ENCODE results near the gene CROCC2. TPM values are rescaled to one million over a fixed set of nuclear protein-coding genes. Genes with fewer than 3 reads are reported as not detected.

The CROCC2 gene
- total RNA-seq, 2 experiments from 2014 or later: not detected

DNA sequence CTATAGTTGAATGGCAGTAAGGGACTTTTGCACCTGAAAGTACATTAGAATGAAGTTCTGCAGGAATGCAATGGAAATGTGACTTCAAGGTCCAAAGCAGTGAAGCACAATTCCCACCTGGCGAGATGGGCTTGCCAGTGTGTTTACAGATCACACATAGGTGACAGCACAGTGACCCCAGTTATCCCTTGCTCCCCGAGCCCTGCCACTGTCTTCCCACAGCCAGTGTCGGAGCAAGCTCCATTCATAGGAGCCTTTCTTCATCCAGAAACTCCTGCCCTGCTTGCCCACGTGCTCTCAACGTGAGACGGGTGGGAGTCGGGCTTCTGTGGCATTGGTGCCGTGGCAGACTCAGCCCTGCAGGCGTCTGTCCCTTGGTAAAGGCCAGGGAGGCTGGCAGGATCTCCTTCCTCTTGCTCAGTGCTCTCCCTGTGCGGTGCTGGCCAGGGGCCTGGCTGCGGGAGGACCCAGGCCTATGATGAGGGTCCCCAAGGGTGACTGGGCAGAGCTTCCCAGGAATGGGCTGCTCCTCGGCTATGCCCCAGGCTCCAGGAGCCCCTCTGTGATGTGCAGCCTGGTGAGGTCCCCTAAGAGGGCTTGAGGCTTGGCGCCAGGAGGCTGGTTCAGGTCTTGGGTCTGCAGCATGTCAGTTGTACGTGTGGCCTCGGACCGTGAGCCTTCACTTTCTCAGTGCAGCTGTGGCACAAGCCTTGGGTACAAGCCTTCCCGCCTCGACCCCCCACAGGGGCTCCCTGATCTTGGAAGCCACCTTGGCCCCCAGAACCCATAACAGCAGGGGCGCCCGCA, 132.4 kb downstream of the CROCC2 start:
- ATAC-seq: no peak
- Mint-ChIP-seq H3K9me3 (no peaks in the 10 kb centered on the region), H3K4me1 (ENCODE audit: low read depth) (peaks cover 12% of the 10 kb centered on the region), H3K27ac (no peak overlapping the region), H3K4me3 (no peak overlapping the region), H3K36me3 (ENCODE audit: low read depth) (no peaks in the 10 kb centered on the region), H3K27me3 (no peaks in the 10 kb centered on the region)
- TF ChIP-seq, protein P1, sequence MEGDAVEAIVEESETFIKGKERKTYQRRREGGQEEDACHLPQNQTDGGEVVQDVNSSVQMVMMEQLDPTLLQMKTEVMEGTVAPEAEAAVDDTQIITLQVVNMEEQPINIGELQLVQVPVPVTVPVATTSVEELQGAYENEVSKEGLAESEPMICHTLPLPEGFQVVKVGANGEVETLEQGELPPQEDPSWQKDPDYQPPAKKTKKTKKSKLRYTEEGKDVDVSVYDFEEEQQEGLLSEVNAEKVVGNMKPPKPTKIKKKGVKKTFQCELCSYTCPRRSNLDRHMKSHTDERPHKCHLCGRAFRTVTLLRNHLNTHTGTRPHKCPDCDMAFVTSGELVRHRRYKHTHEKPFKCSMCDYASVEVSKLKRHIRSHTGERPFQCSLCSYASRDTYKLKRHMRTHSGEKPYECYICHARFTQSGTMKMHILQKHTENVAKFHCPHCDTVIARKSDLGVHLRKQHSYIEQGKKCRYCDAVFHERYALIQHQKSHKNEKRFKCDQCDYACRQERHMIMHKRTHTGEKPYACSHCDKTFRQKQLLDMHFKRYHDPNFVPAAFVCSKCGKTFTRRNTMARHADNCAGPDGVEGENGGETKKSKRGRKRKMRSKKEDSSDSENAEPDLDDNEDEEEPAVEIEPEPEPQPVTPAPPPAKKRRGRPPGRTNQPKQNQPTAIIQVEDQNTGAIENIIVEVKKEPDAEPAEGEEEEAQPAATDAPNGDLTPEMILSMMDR (IDR thresholded peaks at IDR 0.05): no peak
- POLR2A ChIA-PET: no interaction called here
- CTCF ChIA-PET: no interaction called here
- intact Hi-C loops (cut with micrococcal nuclease): no loop called here
- DNase-seq: no peak

GRCh38 chr2:241039416-241039815, 133.3 kb downstream of the CROCC2 start:
- ATAC-seq (no peak), DNase-seq (no peak)
- H3K4me3 Mint-ChIP-seq: no peak overlapping the region
- H3K36me3 Mint-ChIP-seq (ENCODE audit: low read depth): no peaks in the 10 kb centered on the region
- no peaks in the 10 kb centered on the region for H3K9me3 Mint-ChIP-seq
- H3K4me1 Mint-ChIP-seq (ENCODE audit: low read depth): peaks cover 12% of the 10 kb centered on the region
- CTCF ChIA-PET: no interaction called here
- intact Hi-C loops (cut with micrococcal nuclease): no loop called here
- H3K27me3 Mint-ChIP-seq: no peaks in the 10 kb centered on the region
- no peak overlapping the region for H3K27ac Mint-ChIP-seq
- TF ChIP-seq, protein P1 (IDR thresholded peaks at IDR 0.05): no peak
- POLR2A ChIA-PET: interaction anchor here (0.6 kb wide), 1 partner anchor 144 kb away, joined by 3 read pairs; no protein-coding TSS in a partner anchor

DNA sequence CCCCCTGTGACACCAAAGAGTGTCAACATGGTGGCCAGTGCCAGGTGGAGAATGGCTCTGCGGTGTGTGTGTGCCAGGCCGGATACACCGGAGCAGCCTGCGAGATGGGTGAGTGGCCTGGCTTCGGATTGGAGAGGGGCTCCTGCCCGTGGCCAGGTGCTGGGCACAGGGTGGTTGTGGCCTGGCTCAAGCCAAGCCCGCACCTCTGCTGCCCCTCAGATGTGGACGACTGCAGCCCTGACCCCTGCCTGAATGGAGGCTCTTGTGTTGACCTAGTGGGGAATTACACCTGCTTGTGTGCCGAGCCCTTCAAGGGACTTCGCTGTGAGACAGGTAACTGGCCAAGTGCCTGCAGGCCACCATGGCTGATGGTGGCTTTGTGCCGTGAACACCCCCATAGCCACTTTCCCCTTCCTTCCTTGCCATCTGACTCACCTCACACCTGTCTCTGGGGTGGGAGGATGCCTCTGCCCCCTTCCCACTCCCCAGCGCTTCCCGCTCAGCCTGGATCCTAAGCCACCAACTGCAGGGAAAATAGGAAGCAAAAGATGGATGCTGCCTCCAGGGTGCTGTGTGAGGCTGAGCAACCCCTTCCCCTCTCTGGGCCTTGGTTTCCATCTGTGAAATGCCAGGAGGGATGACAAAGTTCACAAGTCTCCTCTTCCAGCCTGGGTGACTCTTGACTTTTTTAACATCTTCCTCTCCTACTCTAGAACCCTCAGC, 134.1 kb downstream of the CROCC2 start:
- TF ChIP-seq, protein P1 (IDR thresholded peaks at IDR 0.05): no peak
- no peak for DNase-seq
- no peak for ATAC-seq
- intact Hi-C loops (cut with micrococcal nuclease): no loop called here
- H3K4me1 Mint-ChIP-seq (ENCODE audit: low read depth): peaks cover 12% of the 10 kb centered on the region
- H3K27me3 Mint-ChIP-seq: no peaks in the 10 kb centered on the region
- no peak overlapping the region for H3K4me3 Mint-ChIP-seq
- CTCF ChIA-PET: no interaction called here
- no peaks in the 10 kb centered on the region for H3K9me3 Mint-ChIP-seq
- no peak overlapping the region for H3K27ac Mint-ChIP-seq
- H3K36me3 Mint-ChIP-seq (ENCODE audit: low read depth): peaks cover 2% of the 10 kb centered on the region
- POLR2A ChIA-PET: interaction anchor here (0.6 kb wide), 1 partner anchor 143 kb away, joined by 3 read pairs; no protein-coding TSS in a partner anchor

GRCh38 chr2:241041589-241042158, 135.5 kb downstream of the CROCC2 start:
- CTCF ChIA-PET: no interaction called here
- intact Hi-C loops (cut with micrococcal nuclease): no loop called here
- POLR2A ChIA-PET: no interaction called here
- ATAC-seq: peak; percentile 15
- Mint-ChIP-seq H3K9me3 (peaks cover 4% of the 10 kb centered on the region), H3K27ac (no peak overlapping the region), H3K4me3 (no peak overlapping the region), H3K27me3 (no peaks in the 10 kb centered on the region), H3K36me3 (ENCODE audit: low read depth) (peaks cover 2% of the 10 kb centered on the region), H3K4me1 (ENCODE audit: low read depth) (peaks cover 12% of the 10 kb centered on the region)
- DNase-seq: no peak
- TF ChIP-seq, protein P1 (IDR thresholded peaks at IDR 0.05): no peak

Other genes with a start within 250 kb of the CROCC2 start
- not detected for gene AQP12B, start 223.5 kb upstream of the CROCC2 start, total RNA-seq
- not detected for gene AQP12A, start 214.5 kb upstream of the CROCC2 start, total RNA-seq
- 10 to 100 TPM in 1 of 2 experiments, 1 to 10 TPM in 1; 9.0 to 10.2 TPM for gene KIF1A, start 86.1 kb upstream of the CROCC2 start, total RNA-seq
- not detected for gene AGXT, start 37.5 kb upstream of the CROCC2 start, total RNA-seq
- not detected for gene MAB21L4, start 10.2 kb upstream of the CROCC2 start, total RNA-seq
- 1 to 10 TPM; 1.4 to 1.8 TPM for gene SNED1, start 92.3 kb downstream of the CROCC2 start, total RNA-seq
- gene MTERF4, start 196.0 kb downstream of the CROCC2 start, total RNA-seq: 10 to 100 TPM; 33.2 to 36.6 TPM
- gene PASK, start 243.1 kb downstream of the CROCC2 start, total RNA-seq: 10 to 100 TPM; 71.3 to 74.8 TPM
- 10 to 100 TPM; 82.9 to 88.7 TPM for gene PPP1R7, start 244.1 kb downstream of the CROCC2 start, total RNA-seq